GM21737 (cell line): Measurements from ENCODE around the gene UNC93A.
"Not testable (repeated sequence)": the region's sequence is repeated elsewhere in the genome, so short reads cannot be mapped to it uniquely, and the experiment has no call there.

ENCODE experiments used
- ATAC-seq: cut with Tn5 transposase; IDR thresholded peaks from one replicate; pipeline ENCODE4 v1.9.1; 2021; ENCODE audit warnings: mild to moderate bottlenecking, moderate library complexity; ENCODE audit not compliant: unreplicated experiment

The UNC93A gene

GRCh38 chr6:167338541-167339117 is 47.5 kb downstream of the UNC93A start:
- ATAC-seq: no peak

DNA sequence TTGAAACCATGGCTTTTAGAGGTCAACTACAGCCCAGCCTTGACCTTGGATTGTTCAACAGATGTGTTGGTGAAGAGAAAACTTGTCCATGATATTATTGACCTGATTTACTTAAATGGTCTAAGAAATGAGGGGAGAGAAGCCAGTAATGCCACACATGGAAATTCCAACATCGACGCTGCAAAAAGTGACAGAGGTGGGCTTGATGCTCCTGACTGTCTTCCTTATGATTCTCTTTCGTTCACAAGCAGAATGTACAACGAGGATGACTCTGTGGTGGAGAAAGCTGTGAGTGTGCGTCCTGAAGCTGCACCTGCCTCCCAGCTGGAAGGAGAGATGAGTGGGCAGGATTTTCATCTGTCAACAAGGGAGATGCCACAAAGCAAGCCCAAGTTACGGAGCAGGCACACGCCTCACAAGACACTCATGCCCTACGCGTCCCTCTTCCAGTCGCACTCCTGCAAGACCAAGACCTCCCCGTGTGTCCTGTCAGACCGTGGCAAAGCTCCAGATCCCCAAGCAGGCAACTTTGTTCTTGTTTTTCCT is 50.0 kb downstream of the UNC93A start:
- ATAC-seq: no peak

GRCh38 chr6:167341665-167342655 is 50.8 kb downstream of the UNC93A start:
- no peak for ATAC-seq

DNA sequence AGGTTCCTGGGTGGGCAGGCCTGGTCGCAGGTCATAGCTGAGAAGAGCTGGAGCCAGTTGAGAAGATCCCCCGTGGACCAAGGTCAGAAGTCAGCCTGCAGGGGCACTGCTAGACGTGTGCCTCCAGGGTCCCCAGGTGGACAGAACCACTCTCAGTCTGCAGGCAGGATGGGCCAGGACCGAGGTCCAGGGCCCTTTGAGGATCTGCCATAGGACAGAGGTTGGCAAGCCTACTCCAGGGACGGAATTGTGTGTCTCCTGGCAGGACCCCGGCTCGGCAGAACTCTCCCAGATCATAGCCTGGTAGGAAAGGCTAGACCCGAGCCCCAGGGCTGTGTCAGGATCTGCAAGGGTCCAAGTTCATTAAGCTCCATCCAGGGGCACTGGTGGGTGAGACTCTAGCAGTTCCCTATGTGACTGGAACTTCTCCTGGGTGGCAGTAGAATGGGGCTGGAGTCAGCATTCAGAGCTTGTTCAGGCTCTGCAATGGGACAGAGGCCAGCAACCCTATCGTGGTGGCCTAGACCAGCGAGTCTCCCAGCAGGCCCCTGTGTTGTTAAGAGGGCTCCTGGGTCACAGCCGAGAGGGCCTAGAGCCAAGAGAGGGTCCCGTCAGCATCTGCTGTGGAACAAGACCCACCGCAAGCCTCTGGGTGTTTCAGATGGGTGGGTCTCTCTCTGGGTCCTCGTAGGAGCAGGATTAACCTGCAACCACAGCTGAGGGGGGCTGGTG is 51.9 kb downstream of the UNC93A start:
- ATAC-seq: no peak

- ATAC-seq: no peak
Measured at GRCh38 chr6:167345348-167345747, 54.2 kb downstream of the UNC93A start.

- no peak for ATAC-seq
Measured at GRCh38 chr6:167345960-167346359, 54.8 kb downstream of the UNC93A start.

DNA sequence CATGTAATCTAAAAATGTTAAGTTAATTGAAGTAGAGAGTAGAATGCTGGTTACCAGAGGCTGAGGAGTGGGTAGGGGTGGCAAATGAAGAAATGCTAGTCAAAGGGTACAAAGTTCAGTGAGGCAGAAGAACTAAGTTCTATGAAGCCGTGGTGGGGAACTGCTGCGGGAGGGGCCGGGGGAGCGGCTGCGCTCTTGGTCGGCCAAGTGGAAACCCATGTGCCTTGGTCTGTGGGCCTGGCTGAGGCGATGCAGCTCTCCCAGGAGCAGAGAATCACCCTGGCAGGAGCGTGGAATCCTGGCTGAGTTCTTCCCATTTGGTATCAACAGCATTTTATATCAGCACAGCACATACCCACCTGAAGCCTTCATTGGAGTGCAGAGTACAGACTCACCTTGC is 56.1 kb downstream of the UNC93A start:
- no peak for ATAC-seq

DNA sequence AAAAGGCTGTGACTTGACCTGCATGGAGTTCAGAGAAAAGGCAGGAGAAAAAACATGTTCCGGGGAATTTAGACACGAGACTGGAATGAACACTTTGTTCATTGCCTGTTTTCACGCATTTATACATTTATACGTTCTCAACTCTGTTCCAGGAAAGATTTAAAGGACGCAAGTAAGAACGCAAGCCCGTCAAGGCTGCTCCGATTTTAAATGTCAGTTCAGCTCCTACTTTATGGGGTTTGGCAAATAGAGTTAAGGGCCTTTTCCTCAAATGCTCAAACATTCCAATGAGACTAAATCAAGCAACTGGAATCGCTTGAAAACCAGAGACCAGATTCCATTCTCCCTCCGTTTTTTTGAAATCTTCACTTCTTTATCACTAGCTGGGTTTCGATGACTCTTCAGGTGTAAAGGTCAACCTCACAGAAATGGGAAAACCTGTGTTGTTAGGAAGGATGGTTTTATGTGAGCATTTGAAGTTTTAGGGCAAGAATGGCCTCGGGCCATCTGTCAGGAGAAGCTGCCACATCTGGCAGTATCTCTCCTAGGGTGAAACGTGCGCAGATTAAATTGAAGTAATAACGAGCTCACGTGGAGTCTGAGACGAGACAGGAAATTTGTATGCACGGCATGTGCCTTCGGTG is 58.6 kb downstream of the UNC93A start:
- ATAC-seq: no peak

DNA sequence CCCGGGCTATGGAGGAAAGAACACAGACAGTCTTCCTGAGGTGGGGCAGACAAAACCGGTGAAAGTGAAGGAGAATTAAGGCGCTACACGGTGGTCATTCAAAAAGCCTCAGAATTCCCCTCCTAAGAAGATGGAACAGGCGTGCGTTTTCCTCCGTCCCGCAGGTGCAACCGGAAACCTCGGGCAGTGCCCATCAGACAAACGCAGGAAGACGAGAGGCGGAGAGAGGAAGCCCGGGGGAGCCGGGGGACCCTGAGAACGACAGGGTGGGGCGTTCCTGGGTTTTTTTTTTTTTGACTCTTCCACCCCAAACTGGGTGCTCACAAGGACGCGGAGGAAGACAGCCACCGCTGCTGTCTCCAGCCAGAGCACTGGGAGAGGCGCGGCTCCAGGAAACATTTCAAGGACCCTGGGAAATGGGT is 59.2 kb downstream of the UNC93A start:
- ATAC-seq: no peak

DNA sequence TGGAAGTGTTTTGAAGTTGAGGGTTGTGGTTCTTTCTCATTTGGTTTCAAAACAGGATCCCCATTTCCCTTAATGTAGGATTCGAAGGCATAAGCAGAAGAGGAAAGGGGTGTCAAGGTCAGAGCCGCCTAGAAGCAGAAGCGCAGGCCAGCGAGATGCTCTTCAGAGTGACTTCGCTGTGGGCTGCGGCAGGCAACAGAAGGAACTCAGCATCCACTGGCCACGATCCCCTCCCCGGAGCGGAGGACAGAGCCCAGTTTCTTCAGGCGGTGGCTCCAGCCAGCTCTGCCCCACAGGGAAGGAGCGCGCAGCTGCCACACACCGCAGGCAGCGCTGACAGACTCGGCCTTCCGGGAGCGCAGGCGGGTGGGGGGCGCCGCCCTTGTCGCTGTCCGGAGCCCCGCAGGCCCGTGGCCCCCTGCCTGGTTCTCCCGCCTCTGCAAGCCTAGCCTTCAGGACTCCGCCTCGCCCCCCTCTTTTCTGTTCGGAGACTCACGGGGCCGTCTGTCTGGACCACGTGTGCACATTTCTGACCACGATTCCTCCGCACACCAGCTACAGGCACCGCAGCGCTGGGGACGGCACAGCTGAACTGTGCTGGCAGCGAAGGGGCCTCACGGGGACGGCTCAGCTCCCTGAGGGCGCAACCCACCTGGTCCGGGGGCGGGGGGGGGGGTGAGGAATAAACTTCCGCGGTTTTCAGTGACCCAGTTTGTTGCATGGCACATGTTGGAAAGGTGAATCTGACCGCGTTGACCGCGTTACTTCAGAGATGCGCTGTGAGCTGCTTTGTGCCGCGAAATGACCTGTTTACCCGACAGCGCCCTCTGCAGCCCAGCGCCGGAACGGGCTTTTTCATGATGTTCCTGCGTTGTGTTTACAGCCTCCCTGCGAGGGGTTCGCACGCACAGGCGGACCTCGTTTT is 59.9 kb downstream of the UNC93A start:
- ATAC-seq: peak; percentile 55

DNA sequence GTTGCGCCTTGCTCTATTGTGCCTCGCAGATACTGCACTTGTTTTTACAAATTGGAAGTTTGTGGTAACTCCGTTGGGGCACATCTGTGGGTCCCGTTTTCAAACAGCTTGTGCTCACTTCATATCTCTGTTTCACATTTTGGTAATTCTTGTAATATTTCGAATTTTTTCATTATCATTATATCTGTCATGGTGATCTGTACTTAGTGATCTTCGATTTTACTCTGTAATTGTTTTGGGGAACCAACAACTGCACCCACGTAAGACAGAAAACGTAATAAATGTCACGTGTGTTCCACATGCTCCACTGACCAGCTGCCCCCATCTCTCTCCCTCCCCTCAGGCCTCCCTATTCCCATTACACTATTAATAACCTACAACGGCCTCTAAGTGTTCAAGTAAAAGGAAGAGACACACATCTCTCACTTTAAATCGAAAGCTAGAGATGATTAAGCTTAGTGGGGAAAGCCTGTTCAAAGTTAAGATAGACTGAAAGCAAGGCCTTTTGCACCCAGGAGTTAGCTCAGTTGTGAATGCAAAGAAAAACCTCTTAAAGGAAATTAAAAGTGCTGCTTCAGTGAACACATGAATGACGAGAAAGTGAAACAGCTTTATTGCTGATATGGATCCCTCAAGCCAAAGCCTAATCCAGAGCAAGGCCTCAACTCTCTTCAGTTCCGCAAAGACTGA is 60.7 kb downstream of the UNC93A start:
- ATAC-seq: peak; percentile 52

- ATAC-seq: no peak
Measured at GRCh38 chr6:167356874-167357273, 65.8 kb downstream of the UNC93A start.

- not testable (repeated sequence) for ATAC-seq
Measured at GRCh38 chr6:167358394-167358793, 67.3 kb downstream of the UNC93A start.

GRCh38 chr6:167361170-167361569 is 70.1 kb downstream of the UNC93A start:
- not testable (repeated sequence) for ATAC-seq
